AG09319 (cell line): ENCODE data around the gene CHD2.

ENCODE experiments used
- DNase-seq: peaks from one replicate; pipeline ENCODE4 v3.0.0-alpha.2; 2010; ENCODE audit warnings: low read depth; ENCODE audit errors: extremely low read depth
- CTCF ChIP-seq: IDR thresholded peaks from 2 replicates; pipeline ENCODE4 v1.5.1; 2011; ENCODE audit warnings: low read depth, mild to moderate bottlenecking, inconsistent platforms, low read length, moderate library complexity

CHD2 gene

GRCh38 chr15:92907896-92908712 is 8.0 kb downstream of the CHD2 start:
- DNase-seq: peak; percentile 42
- no peak for TF ChIP-seq CTCF

- no peak for DNase-seq
- TF ChIP-seq CTCF: no peak
Observed at GRCh38 chr15:92908713-92909057, 8.6 kb downstream of the CHD2 start.

- no peak for TF ChIP-seq CTCF
- no peak for DNase-seq
Observed at GRCh38 chr15:92909136-92909781, 9.1 kb downstream of the CHD2 start.

- no peak for DNase-seq
- no peak for TF ChIP-seq CTCF
Observed at GRCh38 chr15:92910451-92910850, 10.3 kb downstream of the CHD2 start.

- no peak for TF ChIP-seq CTCF
- no peak for DNase-seq
Observed at GRCh38 chr15:92914103-92914499, 14.0 kb downstream of the CHD2 start.

- no peak for DNase-seq
- no peak for TF ChIP-seq CTCF
Observed at GRCh38 chr15:92914768-92915221, 14.7 kb downstream of the CHD2 start.

- DNase-seq: no peak
- TF ChIP-seq CTCF: no peak
Observed at GRCh38 chr15:92915766-92916435, 15.8 kb downstream of the CHD2 start.
